HG03175 (cell line): Measurements from ENCODE around the gene RNF183.
"Not testable (repeated sequence)": the region's sequence is repeated elsewhere in the genome, so short reads cannot be mapped to it uniquely, and the experiment has no call there.

Experiments
- ATAC-seq: cut with Tn5 transposase; IDR thresholded peaks from one replicate; pipeline ENCODE4 v1.9.1; 2021; ENCODE audit warnings: mild to moderate bottlenecking, moderate library complexity; ENCODE audit not compliant: unreplicated experiment

The RNF183 gene

GRCh38 chr9:113275157-113276131, 27.7 kb downstream of the RNF183 start, which contains the start of the genes CDC26 and PRPF4:
Gene CDC26, minus strand, starts transcription at chr9:113275572. Its CDS starts 3,065 bp downstream, at chr9:113272507.
Gene PRPF4, plus strand, starts transcription at chr9:113275658. Its CDS starts 86 bp downstream, at chr9:113275744.
- peak; percentile 98 for ATAC-seq

- peak; percentile 13 for ATAC-seq
These were observed 28.6 kb downstream of the RNF183 start for GRCh38 chr9:113274474-113275156.

GRCh38 chr9:113269871-113270270, 33.3 kb downstream of the RNF183 start:
- no peak for ATAC-seq

GRCh38 chr9:113269355-113269754, 33.8 kb downstream of the RNF183 start:
- ATAC-seq, result no peak

GRCh38 chr9:113267911-113268566, 35.1 kb downstream of the RNF183 start:
- ATAC-seq, result no peak

GRCh38 chr9:113266174-113266573, 37.0 kb downstream of the RNF183 start:
- ATAC-seq, result no peak

- ATAC-seq, result no peak
These were observed 41.1 kb downstream of the RNF183 start for GRCh38 chr9:113261917-113262671.

- ATAC-seq, result no peak
These were observed 44.9 kb downstream of the RNF183 start for GRCh38 chr9:113258282-113258681.

GRCh38 chr9:113257863-113258262, 45.3 kb downstream of the RNF183 start:
- no peak for ATAC-seq

- no peak for ATAC-seq
These were observed 47.7 kb downstream of the RNF183 start for GRCh38 chr9:113255438-113255837.

GRCh38 chr9:113254991-113255390, 48.2 kb downstream of the RNF183 start:
- ATAC-seq, result no peak

- ATAC-seq, result no peak
These were observed 52.4 kb downstream of the RNF183 start for GRCh38 chr9:113250807-113251206.

GRCh38 chr9:113249661-113250060, 53.5 kb downstream of the RNF183 start:
- ATAC-seq, result not testable (repeated sequence)

GRCh38 chr9:113247640-113248039, 55.5 kb downstream of the RNF183 start:
- no peak for ATAC-seq
